Measurements from ENCODE around the gene LSM7.

DNA sequence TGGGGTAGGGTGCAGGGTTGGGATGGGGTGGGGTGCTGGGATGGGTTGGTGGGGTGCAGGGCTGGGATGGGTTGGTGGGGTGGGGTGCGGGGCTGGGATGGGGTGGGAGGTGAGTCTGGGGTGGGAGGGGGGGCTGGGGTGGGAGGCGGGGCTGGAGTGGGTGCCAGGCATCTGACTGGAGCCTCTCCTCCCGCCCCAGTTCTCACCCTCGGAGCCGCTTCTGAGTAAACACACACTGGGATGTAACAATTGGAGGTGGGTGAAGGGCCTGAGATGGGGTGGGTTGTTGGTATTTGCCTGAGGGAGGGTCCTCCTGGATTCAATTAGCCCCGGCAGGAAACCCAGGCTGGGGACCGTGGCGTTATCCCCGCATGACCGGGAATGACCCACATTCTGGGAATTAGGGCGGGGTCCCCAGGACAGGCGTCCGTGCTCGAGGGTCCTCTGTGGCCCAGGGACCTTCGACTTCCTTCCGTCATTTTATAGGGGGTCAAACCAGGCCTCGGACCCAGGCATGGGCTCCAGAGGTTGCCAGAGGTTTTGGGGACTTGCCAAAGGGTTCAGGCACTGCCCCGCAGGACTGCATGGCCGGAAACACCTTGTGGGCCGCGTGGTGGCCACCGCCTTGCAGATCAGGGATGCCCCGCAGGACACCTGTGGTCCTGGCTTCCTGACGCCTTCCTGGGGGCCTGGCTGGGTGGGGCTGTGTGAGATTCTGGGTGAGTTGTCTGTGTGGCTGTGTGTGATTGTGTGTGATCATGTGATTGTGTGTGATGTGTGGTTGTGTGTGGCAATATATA, 33.1 kb upstream of the LSM7 start:
- TF ChIP-seq CTCF (IDR thresholded peaks at IDR 0.05) (no peak), POLR2A (IDR thresholded peaks at IDR 0.05; ENCODE audit: low read depth) (no peak), POLR2AphosphoS5 (IDR thresholded peaks at IDR 0.05) (no peak)

Measured in esophagus muscularis mucosa (tissue), 3 donors.